OCI-LY1 (cell line): Measurements from ENCODE around the gene IL36RN.

ENCODE experiments used
- EZH2 ChIP-seq: fragments of 200-600 bp; sonication (generic), shearing (Covaris generic); IDR thresholded peaks from 2 replicates; pipeline ENCODE4 v1.8.0; 2017; ENCODE audit warnings: borderline replicate concordance, mixed run types, mild to moderate bottlenecking, antibody characterized with exemption, low read length, moderate library complexity, mixed read lengths
- TF ChIP-seq, protein P1 (sequence below): fragments of 200-600 bp; sonication (generic), shearing (Covaris generic); IDR thresholded peaks from 2 replicates; pipeline ENCODE4 v1.5.1; 2017; ENCODE audit warnings: mild to moderate bottlenecking, antibody characterized with exemption, low read length, moderate library complexity, mixed read lengths

DNA sequence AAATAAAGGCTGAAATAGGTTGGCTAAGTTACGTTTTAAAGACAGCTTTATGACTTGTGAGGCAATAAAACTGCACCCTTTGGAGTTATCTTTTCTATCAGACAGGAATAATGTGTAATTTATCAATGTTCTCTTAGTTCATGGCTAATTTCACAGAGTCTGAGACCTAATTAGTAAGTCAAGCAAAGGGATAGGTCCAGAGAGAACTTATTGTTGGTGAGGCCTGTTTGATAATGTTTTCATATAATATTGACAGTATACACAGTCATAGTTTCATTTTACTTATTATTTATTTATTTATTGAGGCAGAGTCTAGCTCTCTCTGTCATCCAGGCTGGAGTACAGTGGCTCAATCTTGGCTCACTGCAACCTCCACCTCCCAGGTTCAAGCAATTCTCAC is 1.9 kb upstream of the IL36RN start:
- no peak for TF ChIP-seq EZH2
- TF ChIP-seq, protein P1, sequence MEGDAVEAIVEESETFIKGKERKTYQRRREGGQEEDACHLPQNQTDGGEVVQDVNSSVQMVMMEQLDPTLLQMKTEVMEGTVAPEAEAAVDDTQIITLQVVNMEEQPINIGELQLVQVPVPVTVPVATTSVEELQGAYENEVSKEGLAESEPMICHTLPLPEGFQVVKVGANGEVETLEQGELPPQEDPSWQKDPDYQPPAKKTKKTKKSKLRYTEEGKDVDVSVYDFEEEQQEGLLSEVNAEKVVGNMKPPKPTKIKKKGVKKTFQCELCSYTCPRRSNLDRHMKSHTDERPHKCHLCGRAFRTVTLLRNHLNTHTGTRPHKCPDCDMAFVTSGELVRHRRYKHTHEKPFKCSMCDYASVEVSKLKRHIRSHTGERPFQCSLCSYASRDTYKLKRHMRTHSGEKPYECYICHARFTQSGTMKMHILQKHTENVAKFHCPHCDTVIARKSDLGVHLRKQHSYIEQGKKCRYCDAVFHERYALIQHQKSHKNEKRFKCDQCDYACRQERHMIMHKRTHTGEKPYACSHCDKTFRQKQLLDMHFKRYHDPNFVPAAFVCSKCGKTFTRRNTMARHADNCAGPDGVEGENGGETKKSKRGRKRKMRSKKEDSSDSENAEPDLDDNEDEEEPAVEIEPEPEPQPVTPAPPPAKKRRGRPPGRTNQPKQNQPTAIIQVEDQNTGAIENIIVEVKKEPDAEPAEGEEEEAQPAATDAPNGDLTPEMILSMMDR, result no peak
